ENCODE results near the gene QRICH2. TPM values are rescaled to one million over a fixed set of nuclear protein-coding genes. Genes with fewer than 3 reads are reported as not detected.

QRICH2 gene
- total and polyA plus RNA-seq, 9 of the 15 experiments (the other 6 are each of a cell fraction or from before 2014, with no cell fraction given), result 0.03 to 1.6 (median 0.81) TPM

DNA sequence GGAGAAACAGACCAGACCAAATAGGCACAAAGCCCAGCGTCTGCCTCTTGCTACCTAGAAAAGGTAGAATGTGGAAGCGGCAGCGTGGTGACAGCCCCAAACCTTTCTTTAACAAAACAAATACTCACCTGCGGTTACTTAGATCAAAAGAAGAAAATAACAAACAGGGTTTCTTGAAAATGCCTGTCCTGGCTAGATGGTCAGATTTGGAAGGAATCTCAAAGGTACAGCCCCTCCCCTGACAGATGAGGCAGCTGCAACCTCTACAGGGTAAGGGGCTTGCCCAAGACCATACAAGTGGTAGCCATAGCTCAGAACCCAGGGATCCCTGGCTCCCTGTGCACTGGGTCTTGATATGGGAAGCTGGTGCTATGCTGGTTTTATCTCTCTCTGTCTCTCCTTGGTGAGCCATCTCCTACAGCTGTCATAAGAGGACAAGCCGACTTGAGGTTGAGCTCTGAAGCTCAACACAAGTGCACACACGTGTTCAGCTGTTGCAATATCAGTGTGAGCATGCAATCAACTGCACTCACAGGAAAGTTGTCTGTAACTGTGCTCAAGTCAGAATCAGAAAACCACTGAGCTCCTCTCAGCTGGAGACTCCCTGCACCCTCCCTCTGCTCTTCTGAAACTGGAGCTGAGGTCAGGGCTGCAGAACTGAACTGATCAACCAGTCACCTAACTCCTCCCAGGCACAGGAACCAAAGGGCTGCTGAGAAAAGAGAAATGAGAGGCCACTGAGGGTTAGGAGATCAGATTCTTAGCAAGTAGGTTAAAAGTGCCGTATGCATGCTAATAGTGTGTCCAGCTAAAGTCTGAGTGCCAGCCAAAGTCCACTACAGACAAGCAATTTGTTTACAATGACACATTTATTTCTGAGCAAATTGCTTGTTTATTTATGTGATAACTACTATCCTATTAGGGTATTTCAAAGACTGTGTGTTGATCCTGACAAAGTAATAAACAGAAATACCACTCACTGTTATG lies 61.7 kb downstream of the QRICH2 start (continued):
- TF ChIP-seq, protein P1, sequence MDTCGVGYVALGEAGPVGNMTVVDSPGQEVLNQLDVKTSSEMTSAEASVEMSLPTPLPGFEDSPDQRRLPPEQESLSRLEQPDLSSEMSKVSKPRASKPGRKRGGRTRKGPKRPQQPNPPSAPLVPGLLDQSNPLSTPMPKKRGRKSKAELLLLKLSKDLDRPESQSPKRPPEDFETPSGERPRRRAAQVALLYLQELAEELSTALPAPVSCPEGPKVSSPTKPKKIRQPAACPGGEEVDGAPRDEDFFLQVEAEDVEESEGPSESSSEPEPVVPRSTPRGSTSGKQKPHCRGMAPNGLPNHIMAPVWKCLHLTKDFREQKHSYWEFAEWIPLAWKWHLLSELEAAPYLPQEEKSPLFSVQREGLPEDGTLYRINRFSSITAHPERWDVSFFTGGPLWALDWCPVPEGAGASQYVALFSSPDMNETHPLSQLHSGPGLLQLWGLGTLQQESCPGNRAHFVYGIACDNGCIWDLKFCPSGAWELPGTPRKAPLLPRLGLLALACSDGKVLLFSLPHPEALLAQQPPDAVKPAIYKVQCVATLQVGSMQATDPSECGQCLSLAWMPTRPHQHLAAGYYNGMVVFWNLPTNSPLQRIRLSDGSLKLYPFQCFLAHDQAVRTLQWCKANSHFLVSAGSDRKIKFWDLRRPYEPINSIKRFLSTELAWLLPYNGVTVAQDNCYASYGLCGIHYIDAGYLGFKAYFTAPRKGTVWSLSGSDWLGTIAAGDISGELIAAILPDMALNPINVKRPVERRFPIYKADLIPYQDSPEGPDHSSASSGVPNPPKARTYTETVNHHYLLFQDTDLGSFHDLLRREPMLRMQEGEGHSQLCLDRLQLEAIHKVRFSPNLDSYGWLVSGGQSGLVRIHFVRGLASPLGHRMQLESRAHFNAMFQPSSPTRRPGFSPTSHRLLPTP (IDR thresholded peaks at IDR 0.05; ENCODE audit: borderline replicate concordance, extremely low read depth, insufficient read length), result no peak
- TF ChIP-seq KAT2B (IDR thresholded peaks at IDR 0.05; ENCODE audit: low read depth, low read length) (no peak), EGR1 (conservative IDR thresholded peaks at IDR 0.05) (no peak), HDAC6 (IDR thresholded peaks at IDR 0.05; ENCODE audit: low read depth, low read length) (no peak), SIN3A (IDR thresholded peaks at IDR 0.05; ENCODE audit: borderline replicate concordance in 2 of 2, control insufficient read depth in 1 of 2, low read depth in 2 of 2, low read length in 2 of 2) (no peak), FOXJ2 (tag; IDR thresholded peaks at IDR 0.05) (no peak), TEAD2 (tag; IDR thresholded peaks at IDR 0.05) (no peak), NFE2L1 (tag; IDR thresholded peaks at IDR 0.05; ENCODE audit: borderline replicate concordance, low read depth) (no peak), GATAD2A (IDR thresholded peaks at IDR 0.05) (no peak), TCF3 (CRISPR knock-in tag; IDR thresholded peaks at IDR 0.05) (0 out of 2 replicates have a peak, but pooled peaks have one; percentile 24), THRB (CRISPR knock-in tag; conservative IDR thresholded peaks at IDR 0.05) (no peak)
- TF ChIP-seq, protein P2, sequence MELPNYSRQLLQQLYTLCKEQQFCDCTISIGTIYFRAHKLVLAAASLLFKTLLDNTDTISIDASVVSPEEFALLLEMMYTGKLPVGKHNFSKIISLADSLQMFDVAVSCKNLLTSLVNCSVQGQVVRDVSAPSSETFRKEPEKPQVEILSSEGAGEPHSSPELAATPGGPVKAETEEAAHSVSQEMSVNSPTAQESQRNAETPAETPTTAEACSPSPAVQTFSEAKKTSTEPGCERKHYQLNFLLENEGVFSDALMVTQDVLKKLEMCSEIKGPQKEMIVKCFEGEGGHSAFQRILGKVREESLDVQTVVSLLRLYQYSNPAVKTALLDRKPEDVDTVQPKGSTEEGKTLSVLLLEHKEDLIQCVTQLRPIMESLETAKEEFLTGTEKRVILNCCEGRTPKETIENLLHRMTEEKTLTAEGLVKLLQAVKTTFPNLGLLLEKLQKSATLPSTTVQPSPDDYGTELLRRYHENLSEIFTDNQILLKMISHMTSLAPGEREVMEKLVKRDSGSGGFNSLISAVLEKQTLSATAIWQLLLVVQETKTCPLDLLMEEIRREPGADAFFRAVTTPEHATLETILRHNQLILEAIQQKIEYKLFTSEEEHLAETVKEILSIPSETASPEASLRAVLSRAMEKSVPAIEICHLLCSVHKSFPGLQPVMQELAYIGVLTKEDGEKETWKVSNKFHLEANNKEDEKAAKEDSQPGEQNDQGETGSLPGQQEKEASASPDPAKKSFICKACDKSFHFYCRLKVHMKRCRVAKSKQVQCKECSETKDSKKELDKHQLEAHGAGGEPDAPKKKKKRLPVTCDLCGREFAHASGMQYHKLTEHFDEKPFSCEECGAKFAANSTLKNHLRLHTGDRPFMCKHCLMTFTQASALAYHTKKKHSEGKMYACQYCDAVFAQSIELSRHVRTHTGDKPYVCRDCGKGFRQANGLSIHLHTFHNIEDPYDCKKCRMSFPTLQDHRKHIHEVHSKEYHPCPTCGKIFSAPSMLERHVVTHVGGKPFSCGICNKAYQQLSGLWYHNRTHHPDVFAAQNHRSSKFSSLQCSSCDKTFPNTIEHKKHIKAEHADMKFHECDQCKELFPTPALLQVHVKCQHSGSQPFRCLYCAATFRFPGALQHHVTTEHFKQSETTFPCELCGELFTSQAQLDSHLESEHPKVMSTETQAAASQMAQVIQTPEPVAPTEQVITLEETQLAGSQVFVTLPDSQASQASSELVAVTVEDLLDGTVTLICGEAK (IDR thresholded peaks at IDR 0.05), result peak; percentile 43; the same call in 1 of the 2 replicates
- TF ChIP-seq, protein P2 (CRISPR knock-in tag; IDR thresholded peaks at IDR 0.05), result no peak

All from K562 (cell line).